ENCODE measurements around the gene SELENOW. TPM values are rescaled to one million over a fixed set of nuclear protein-coding genes. Genes with fewer than 3 reads are reported as not detected.
"Not testable (repeated sequence)": the region's sequence is repeated elsewhere in the genome, so short reads cannot be mapped to it uniquely, and the experiment has no call there.

The SELENOW gene
- total RNA-seq, 4 donors from 2014 or later, result 730 to 1,512 (median 1,402) TPM

DNA sequence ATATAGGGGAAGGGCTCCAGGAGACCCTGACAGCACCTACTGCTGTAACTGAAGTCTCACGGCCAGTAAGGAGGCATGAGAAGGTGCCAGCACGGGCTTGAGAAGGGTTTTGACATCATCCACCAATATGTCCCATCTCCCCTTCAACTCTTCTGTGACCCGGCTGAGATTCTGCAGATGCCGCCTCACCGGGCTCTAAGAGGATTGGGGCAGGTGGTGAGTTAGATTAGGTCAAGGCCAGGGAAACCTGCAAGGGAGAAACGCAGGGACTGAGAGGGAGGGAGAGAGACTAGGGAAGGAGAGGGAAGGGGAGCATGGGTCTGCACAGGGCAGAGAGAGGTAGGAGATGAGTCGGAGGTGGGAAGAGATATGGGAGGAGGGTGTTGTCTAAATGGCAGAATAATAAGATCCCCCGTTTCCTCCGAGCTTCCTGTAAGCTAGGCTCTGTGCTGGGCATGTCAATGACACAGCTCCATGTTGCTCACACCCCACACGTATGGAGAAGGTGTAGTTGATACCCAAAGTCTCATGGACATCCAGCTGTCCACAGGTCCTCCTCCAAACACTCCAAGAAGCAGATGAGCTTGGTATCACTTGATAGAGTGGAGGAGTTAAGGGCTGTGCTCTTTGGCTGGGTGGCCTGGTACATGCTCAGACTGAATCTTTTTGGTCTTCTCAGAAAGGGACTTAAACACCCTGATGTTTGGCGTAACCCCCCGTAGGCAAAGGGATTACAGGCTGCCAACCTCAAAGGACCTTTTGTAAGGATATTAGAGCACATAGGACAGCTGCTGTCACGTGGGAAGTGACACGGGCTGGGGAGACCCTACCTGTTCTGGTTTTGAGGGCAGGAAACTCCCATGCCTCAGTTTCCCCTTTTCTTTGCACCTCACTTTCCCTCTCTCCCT lies 19.7 kb downstream of the SELENOW start:
- Histone ChIP-seq H3K4me3 (no peak overlapping the region), H3K9me3 (no peaks in the 10 kb centered on the region), H3K36me3 (no peaks in the 10 kb centered on the region), H3K27ac (no peak overlapping the region), H3K27me3 (no peaks in the 10 kb centered on the region), H3K4me1 (no peaks in the 10 kb centered on the region)
- TF ChIP-seq POLR2A (IDR thresholded peaks at IDR 0.05), result no peak
- TF ChIP-seq, protein P1, sequence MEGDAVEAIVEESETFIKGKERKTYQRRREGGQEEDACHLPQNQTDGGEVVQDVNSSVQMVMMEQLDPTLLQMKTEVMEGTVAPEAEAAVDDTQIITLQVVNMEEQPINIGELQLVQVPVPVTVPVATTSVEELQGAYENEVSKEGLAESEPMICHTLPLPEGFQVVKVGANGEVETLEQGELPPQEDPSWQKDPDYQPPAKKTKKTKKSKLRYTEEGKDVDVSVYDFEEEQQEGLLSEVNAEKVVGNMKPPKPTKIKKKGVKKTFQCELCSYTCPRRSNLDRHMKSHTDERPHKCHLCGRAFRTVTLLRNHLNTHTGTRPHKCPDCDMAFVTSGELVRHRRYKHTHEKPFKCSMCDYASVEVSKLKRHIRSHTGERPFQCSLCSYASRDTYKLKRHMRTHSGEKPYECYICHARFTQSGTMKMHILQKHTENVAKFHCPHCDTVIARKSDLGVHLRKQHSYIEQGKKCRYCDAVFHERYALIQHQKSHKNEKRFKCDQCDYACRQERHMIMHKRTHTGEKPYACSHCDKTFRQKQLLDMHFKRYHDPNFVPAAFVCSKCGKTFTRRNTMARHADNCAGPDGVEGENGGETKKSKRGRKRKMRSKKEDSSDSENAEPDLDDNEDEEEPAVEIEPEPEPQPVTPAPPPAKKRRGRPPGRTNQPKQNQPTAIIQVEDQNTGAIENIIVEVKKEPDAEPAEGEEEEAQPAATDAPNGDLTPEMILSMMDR (IDR thresholded peaks at IDR 0.05 in 4 of 5, conservative IDR thresholded peaks at IDR 0.05 in 1 of 5), result no peak
- in situ Hi-C loops (cut with MboI; ENCODE audit: low sequenced_read_pairs in 4 of 4) (no loop called here), intact Hi-C loops (cut with DNase I; ENCODE audit: low total_unique reads) (no loop called here)
- ATAC-seq (no peak), DNase-seq (no peak)

DNA sequence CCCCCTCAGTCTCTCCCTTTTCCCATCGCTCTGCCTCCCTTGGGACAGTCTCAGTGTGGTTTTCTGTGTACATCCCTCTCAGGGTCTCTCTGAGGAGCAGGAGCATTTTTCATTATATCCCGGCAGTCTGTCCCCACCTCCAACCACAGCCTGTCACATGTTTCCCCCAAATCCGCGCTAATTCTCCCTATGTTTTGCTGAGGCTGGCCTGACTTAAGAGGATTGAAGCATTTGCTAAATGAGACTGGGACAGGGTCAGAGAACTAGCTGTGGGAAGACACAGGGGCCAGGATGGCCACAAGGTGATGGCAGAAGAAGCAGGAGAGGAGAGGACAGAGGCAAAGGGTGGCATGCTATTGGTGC lies 20.4 kb downstream of the SELENOW start:
- Histone ChIP-seq H3K27me3 (no peaks in the 10 kb centered on the region), H3K36me3 (no peaks in the 10 kb centered on the region), H3K4me3 (no peak overlapping the region), H3K27ac (no peak overlapping the region), H3K9me3 (no peaks in the 10 kb centered on the region), H3K4me1 (no peaks in the 10 kb centered on the region)
- intact Hi-C loops (cut with DNase I; ENCODE audit: low total_unique reads) (no loop called here), in situ Hi-C loops (cut with MboI; ENCODE audit: low sequenced_read_pairs in 4 of 4) (no loop called here)
- DNase-seq (no peak), ATAC-seq (no peak)
- TF ChIP-seq POLR2A (IDR thresholded peaks at IDR 0.05), result no peak
- TF ChIP-seq, protein P1 (IDR thresholded peaks at IDR 0.05 in 4 of 5, conservative IDR thresholded peaks at IDR 0.05 in 1 of 5), result no peak

DNA sequence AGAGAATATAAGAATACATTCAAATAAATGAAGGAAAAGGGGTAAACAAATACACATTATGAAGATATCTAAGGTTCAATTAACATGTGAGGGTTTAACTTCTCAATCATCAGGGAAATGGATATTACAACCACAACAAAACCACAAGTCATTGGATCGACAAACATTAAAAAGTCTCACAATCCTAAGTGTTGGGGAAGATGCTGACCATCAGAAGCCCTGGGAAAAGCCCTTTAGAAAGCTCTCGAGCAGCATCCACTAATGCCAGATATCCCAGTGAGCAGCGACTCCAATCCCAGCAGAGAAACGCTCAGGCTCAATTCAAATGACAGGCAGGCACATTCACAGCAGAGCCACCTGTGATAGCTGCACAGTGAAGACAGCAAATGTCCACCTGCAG lies 22.8 kb downstream of the SELENOW start:
- intact Hi-C loops (cut with DNase I; ENCODE audit: low total_unique reads), result no loop called here
- no peak for ATAC-seq
- TF ChIP-seq POLR2A (IDR thresholded peaks at IDR 0.05), result no peak
- TF ChIP-seq, protein P1 (IDR thresholded peaks at IDR 0.05 in 4 of 5, conservative IDR thresholded peaks at IDR 0.05 in 1 of 5), result no peak

DNA sequence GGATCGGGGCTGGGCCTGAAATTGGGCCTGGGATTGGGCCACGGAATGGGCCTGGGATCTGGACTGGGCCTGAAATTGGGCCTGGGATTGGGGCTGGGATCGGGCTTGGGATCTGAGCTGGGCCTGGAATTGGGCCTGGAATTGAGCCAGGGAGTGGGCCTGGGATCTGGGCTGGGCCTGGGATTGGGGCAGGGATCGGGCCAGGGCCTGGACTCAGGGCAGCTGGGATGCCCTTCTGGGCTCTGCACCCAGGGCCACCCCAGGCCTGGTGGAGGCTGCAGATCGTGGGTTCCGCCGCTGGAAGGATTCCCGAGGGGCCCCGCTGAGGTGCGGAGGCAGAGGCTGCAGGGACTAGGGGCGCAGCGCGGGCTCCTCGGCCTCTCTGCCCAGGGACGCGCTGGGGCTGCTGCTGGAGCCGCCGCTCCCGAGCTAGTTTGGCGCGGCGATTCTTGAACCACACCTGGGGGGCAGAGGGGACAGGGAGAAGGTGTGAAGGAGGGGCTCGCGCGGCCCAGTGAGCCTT lies 24.1 kb downstream of the SELENOW start:
- in situ Hi-C loops (cut with MboI; ENCODE audit: low sequenced_read_pairs in 4 of 4), result no loop called here

More for the DNA sequence above, 22.8 kb downstream of the SELENOW start:
- no peak for DNase-seq
- no peaks in the 10 kb centered on the region for H3K36me3 ChIP-seq
- no peak overlapping the region for H3K4me3 ChIP-seq
- H3K9me3 ChIP-seq, result no peaks in the 10 kb centered on the region
- no peaks in the 10 kb centered on the region for H3K27me3 ChIP-seq
- no peaks in the 10 kb centered on the region for H3K4me1 ChIP-seq
- in situ Hi-C loops (cut with MboI; ENCODE audit: low sequenced_read_pairs in 4 of 4), result no loop called here
- no peak overlapping the region for H3K27ac ChIP-seq

DNA sequence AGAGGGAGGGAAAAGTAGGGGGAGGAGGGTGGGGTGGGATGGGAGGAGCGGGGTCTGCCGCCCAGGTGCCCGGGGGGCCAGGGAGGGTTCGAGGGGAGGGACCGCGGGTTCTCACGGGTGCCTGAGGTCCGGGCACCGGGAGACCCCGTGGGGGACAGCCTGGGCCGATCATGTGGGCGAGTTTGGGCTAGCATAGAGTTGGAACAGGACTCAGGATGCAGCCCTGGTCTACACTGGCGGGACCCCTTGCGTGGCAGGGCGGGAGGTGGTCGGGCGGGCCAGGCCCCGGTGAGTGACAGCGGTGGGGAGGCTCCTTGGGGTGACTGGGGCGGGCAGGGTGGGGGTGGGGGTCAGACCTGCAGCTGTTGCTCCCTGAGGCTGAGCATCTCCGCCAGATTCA lies 24.6 kb downstream of the SELENOW start:
- in situ Hi-C loops (cut with MboI; ENCODE audit: low sequenced_read_pairs in 4 of 4); intact Hi-C loops (cut with DNase I; ENCODE audit: low total_unique reads); H3K4me1 ChIP-seq; H3K27ac ChIP-seq; H3K36me3 ChIP-seq; H3K27me3 ChIP-seq; H3K4me3 ChIP-seq; ATAC-seq; H3K9me3 ChIP-seq; DNase-seq: not testable (repeated sequence)

More for the DNA sequence above, 24.1 kb downstream of the SELENOW start:
- H3K27ac ChIP-seq, result no peak overlapping the region
- no peaks in the 10 kb centered on the region for H3K36me3 ChIP-seq
- H3K4me3 ChIP-seq, result no peak overlapping the region
- H3K4me1 ChIP-seq, result no peaks in the 10 kb centered on the region
- intact Hi-C loops (cut with DNase I; ENCODE audit: low total_unique reads), result no loop called here
- H3K9me3 ChIP-seq, result no peaks in the 10 kb centered on the region
- TF ChIP-seq, protein P1 (IDR thresholded peaks at IDR 0.05 in 4 of 5, conservative IDR thresholded peaks at IDR 0.05 in 1 of 5), result no peak
- TF ChIP-seq POLR2A (IDR thresholded peaks at IDR 0.05), result no peak
- DNase-seq (no peak), ATAC-seq (no peak)
- no peaks in the 10 kb centered on the region for H3K27me3 ChIP-seq

DNA sequence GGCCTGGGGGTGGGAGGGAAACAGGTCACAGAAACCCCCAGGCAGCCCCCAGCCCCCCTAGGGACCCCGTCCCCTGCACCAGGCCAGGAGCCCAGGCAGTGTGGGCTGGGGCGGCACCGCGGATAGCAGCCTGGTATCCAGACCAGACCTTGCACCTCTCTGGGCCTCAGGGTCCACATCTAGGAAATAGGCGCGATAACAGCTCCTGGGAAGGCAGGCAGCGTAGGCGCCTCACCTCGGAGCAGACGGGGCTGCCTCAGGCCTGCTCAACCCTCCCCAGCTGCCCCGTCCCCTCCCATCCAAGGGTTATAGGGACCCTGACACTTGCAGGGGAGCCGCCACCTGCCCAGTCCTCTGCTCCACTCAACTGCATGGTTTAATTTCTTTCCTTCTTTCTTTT lies 25.2 kb downstream of the SELENOW start:
- ATAC-seq; DNase-seq; H3K4me3 ChIP-seq; H3K27me3 ChIP-seq; in situ Hi-C loops (cut with MboI; ENCODE audit: low sequenced_read_pairs in 4 of 4); H3K36me3 ChIP-seq; H3K9me3 ChIP-seq; H3K4me1 ChIP-seq; intact Hi-C loops (cut with DNase I; ENCODE audit: low total_unique reads); H3K27ac ChIP-seq: not testable (repeated sequence)

DNA sequence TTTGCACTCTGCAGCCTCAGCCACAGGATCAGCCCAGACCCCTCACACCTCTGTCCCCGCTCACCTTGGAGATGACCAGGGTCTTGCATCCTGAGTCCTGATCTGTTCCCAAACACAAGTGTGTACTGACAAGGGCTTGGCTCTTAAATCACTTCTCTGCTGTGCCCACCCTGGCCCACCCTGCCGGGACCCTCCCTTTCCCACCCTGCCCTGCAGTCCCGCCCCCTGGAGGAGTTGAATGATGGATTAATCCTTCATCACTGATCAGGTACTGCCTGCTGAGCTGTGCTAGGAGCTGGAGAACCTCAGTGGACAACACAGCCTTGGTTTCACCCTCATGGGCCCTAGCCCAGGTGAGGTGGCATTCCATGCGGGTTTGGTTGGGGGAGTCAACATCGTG lies 25.9 kb downstream of the SELENOW start, which contains the start of gene TPRX1:
Gene TPRX1 (minus strand): TSS at position 101 of the 400 bp plus-strand sequence. CDS start 12 bp downstream, at position 89.
- H3K27me3 ChIP-seq; H3K27ac ChIP-seq; DNase-seq; ATAC-seq; H3K9me3 ChIP-seq; H3K4me1 ChIP-seq; H3K36me3 ChIP-seq; in situ Hi-C loops (cut with MboI; ENCODE audit: low sequenced_read_pairs in 4 of 4); intact Hi-C loops (cut with DNase I; ENCODE audit: low total_unique reads); H3K4me3 ChIP-seq: not testable (repeated sequence)

All from gastrocnemius medialis (tissue), 4 donors.